Neuronal stem cell (in vitro differentiated cells): ENCODE results near the gene BLOC1S5.

ENCODE experiments used
- DNase-seq: peaks from one replicate; pipeline ENCODE4 v3.0.0-alpha.2; 2013; ENCODE audit warnings: low spot score
- H2AFZ ChIP-seq: one replicate; pipeline ENCODE4 v1.6.1; 2013; ENCODE audit warnings: mild to moderate bottlenecking, low read length, inconsistent platforms
- H2AK5ac ChIP-seq: 2 replicates; pipeline ENCODE4 v1.6.1; 2013; ENCODE audit warnings: low read depth, mild to moderate bottlenecking, inconsistent platforms, low read length, moderate library complexity, mixed read lengths
- H2BK120ac ChIP-seq: 2 replicates; pipeline ENCODE4 v1.6.1; 2013; ENCODE audit warnings: low read depth, mild to moderate bottlenecking, inconsistent platforms, low read length, moderate library complexity, mixed read lengths
- H2BK12ac ChIP-seq: one replicate; pipeline ENCODE4 v1.6.1; 2013; ENCODE audit warnings: low read length, inconsistent platforms
- H2BK15ac ChIP-seq: 2 replicates; pipeline ENCODE4 v1.6.1; 2013; ENCODE audit warnings: mild to moderate bottlenecking, low read length, inconsistent platforms, mixed read lengths
- H2BK5ac ChIP-seq: one replicate; pipeline ENCODE4 v1.6.1; 2013; ENCODE audit warnings: inconsistent platforms, mild to moderate bottlenecking, low read length, moderate library complexity
- H3K14ac ChIP-seq: one replicate; pipeline ENCODE4 v1.6.1; 2013; ENCODE audit warnings: low read length, inconsistent platforms
- H3K18ac ChIP-seq: 2 replicates; pipeline ENCODE4 v1.6.1; 2013; ENCODE audit warnings: low read length, inconsistent platforms
- H3K23ac ChIP-seq: 2 replicates; pipeline ENCODE4 v1.6.1; 2013; ENCODE audit warnings: low read depth, mild to moderate bottlenecking, mixed read lengths, low read length, inconsistent platforms; ENCODE audit not compliant: poor library complexity
- H3K27ac ChIP-seq: replicated peaks from 3 replicates; pipeline ENCODE4 v1.5.1; 2013; ENCODE audit warnings: low read length, inconsistent platforms
- H3K27me3 ChIP-seq, 3 experiments: 2 replicates each; pipeline ENCODE4 v1.6.1; 2013; ENCODE audit warnings: low read length in 3 of 3, mild to moderate bottlenecking in 2 of 3, inconsistent platforms in 1 of 3, low read depth in 1 of 3, mixed read lengths in 1 of 3, moderate library complexity in 1 of 3; ENCODE audit not compliant: control insufficient read depth in 3 of 3, insufficient read depth in 3 of 3
- H3K36me3 ChIP-seq, 2 donors: replicated peaks in 1 of 2; 2 replicates each; pipeline ENCODE4 v1.6.1; 2013; ENCODE audit warnings: low read length in 2 of 2; ENCODE audit not compliant: control insufficient read depth in 2 of 2, insufficient read depth in 2 of 2
- H3K4ac ChIP-seq: 2 replicates; pipeline ENCODE4 v1.6.1; 2013; ENCODE audit warnings: inconsistent platforms, mild to moderate bottlenecking, low read length, moderate library complexity
- H3K4me1 ChIP-seq, 2 donors: 1 replicate in 1 of 2; 2 replicates in 1 of 2; pipeline ENCODE4 v1.6.1; 2013; ENCODE audit warnings: low read length in 2 of 2, low read depth in 1 of 2; ENCODE audit not compliant: control insufficient read depth in 2 of 2, insufficient read depth in 1 of 2
- H3K4me2 ChIP-seq: one replicate; pipeline ENCODE4 v1.6.1; 2013; ENCODE audit warnings: mild to moderate bottlenecking, low read length, inconsistent platforms; ENCODE audit not compliant: insufficient read depth, poor library complexity, severe bottlenecking
- H3K4me3 ChIP-seq, 2 donors: 2 replicates each; pipeline ENCODE4 v1.5.1; 2013; ENCODE audit warnings: low read length in 2 of 2, mild to moderate bottlenecking in 2 of 2, inconsistent platforms in 1 of 2, moderate library complexity in 1 of 2
- H3K79me1 ChIP-seq: one replicate; pipeline ENCODE4 v1.6.1; 2013; ENCODE audit warnings: low read depth, mild to moderate bottlenecking, inconsistent platforms, low read length, moderate library complexity
- H3K9ac ChIP-seq: one replicate; pipeline ENCODE4 v1.6.1; 2013; ENCODE audit warnings: mild to moderate bottlenecking, low read depth, low read length, inconsistent platforms; ENCODE audit not compliant: poor library complexity
- H3K9me3 ChIP-seq, 2 donors: replicated peaks in 1 of 2; 2 replicates each; pipeline versions ENCODE3 to v1.6.1; 2013; ENCODE audit warnings: low read length in 2 of 2, mild to moderate bottlenecking in 2 of 2, inconsistent platforms in 1 of 2, low read depth in 1 of 2, mixed read lengths in 1 of 2, moderate library complexity in 1 of 2; ENCODE audit not compliant: control insufficient read depth in 2 of 2, insufficient read depth in 1 of 2
- H4K8ac ChIP-seq: one replicate; pipeline ENCODE4 v1.6.1; 2013; ENCODE audit warnings: low read depth, mild to moderate bottlenecking, inconsistent platforms, low read length, moderate library complexity
- H4K91ac ChIP-seq: one replicate; pipeline ENCODE4 v1.6.1; 2013; ENCODE audit warnings: low read length, low read depth, mild to moderate bottlenecking, inconsistent platforms; ENCODE audit not compliant: poor library complexity
- WGBS, 2 donors: extraction: QIAGEN DNeasy Blood & Tissue Kit; methylation state at CpG; one replicate each; pipeline ENCODE4 v1.1.7; 2013; ENCODE audit warnings: missing lambda C conversion rate in 2 of 2, mixed read lengths in 1 of 2; ENCODE audit not compliant: insufficient read length in 2 of 2, insufficient replicate concordance in 1 of 2; ENCODE audit errors: extremely low coverage in 2 of 2; 5-methylcytosine and 5-hydroxymethylcytosine counted together

The BLOC1S5 gene

GRCh38 chr6:8066108-8066507, 1.9 kb upstream of the BLOC1S5 start:
- Histone ChIP-seq H2BK5ac (no peak overlapping the region), H3K4ac (no peak overlapping the region), H2AFZ (no peak overlapping the region), H4K91ac (no peak overlapping the region), H3K14ac (no peak overlapping the region), H2BK15ac (no peak overlapping the region), H2BK120ac (no peak overlapping the region), H3K18ac (no peak overlapping the region), H3K36me3 (peaks cover 0 to 16% of the 10 kb centered on the region in 2 donors), H2AK5ac (no peak overlapping the region), H3K4me1 (peaks cover 0 to 2% of the 10 kb centered on the region in 2 donors), H4K8ac (no peak overlapping the region), H3K4me3 (no peak overlapping the region), H2BK12ac (no peak overlapping the region), H3K9ac (no peak overlapping the region), H3K4me2 (no peak overlapping the region), H3K27ac (no peak overlapping the region), H3K9me3 (no peaks in the 10 kb centered on the region), H3K27me3 (no peaks in the 10 kb centered on the region), H3K23ac (no peak overlapping the region), H3K79me1 (no peaks in the 10 kb centered on the region)
- DNase-seq: no peak
- no CpG with 5 or more reads among the region's 4 CpGs for WGBS, 2 donors

DNA sequence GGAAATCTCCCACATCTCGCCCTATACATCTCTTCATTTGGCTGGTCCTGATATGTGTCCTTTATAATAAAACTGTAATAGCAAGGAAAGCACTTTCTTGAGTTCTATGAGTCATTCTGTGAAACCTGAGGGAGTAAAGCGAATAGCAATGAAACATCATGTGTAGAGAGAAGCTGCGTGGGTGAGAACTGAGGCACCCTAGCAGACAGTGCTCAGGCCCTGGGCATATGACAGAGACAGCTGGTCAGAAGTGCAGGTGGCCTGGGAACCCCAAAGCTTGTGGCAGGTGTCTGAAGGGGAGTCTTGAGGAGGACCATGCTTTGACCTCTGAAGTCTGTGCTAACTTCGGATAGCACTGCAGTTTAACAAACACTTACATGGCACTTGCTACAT, 1.3 kb upstream of the BLOC1S5 start:
- Histone ChIP-seq H3K36me3 (peaks cover 0 to 17% of the 10 kb centered on the region in 2 donors), H2BK15ac (no peak overlapping the region), H3K79me1 (no peaks in the 10 kb centered on the region), H2BK5ac (no peak overlapping the region), H3K27me3 (no peaks in the 10 kb centered on the region), H3K23ac (no peak overlapping the region), H3K18ac (no peak overlapping the region), H3K4ac (no peak overlapping the region), H3K4me2 (no peak overlapping the region), H4K91ac (no peak overlapping the region), H2AFZ (peak overlapping the region; percentile 93), H3K4me1 (peaks cover 0 to 2% of the 10 kb centered on the region in 2 donors), H2BK12ac (no peak overlapping the region), H3K14ac (no peak overlapping the region), H3K27ac (no peak overlapping the region), H3K4me3 (no peak overlapping the region), H3K9ac (no peak overlapping the region), H2BK120ac (no peak overlapping the region), H2AK5ac (no peak overlapping the region), H3K9me3 (no peaks in the 10 kb centered on the region), H4K8ac (no peak overlapping the region)
- DNase-seq: no peak
- WGBS, 2 donors: no CpG with 5 or more reads among the region's 4 CpGs

- H3K27ac ChIP-seq: no peak overlapping the region
- H3K79me1 ChIP-seq: no peaks in the 10 kb centered on the region
- no peak overlapping the region for H3K14ac ChIP-seq
Observed at GRCh38 chr6:8064638-8065518, 689 bp upstream of the BLOC1S5 start.

DNA sequence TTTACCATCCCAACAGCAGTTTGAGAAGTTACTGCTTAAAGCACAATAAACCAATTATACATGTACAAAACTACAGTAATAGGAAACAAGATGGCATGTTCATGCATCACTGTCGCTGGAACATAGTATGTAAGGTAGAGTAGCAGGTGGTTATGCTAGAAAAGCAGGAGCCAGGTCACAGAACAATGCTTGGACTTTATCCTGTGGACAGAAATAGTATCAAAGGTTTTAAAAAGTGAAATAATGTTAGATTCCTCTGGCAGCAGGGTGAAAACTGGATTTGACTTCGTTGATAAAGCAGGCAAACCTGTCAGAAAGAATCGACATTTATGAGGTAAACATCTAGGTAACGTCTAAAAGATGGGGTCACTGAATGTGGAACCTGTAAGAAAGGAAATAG, 2.5 kb downstream of the BLOC1S5 start:
- H2AK5ac ChIP-seq: no peak overlapping the region
- no peak overlapping the region for H4K8ac ChIP-seq
- no peak overlapping the region for H3K4ac ChIP-seq
- no CpG with 5 or more reads among the region's 4 CpGs for WGBS, 2 donors
- no peak overlapping the region for H2AFZ ChIP-seq
- no peaks in the 10 kb centered on the region for H3K9me3 ChIP-seq
- no peak overlapping the region for H3K9ac ChIP-seq
- no peak for DNase-seq
- no peak overlapping the region for H2BK12ac ChIP-seq
- no peak overlapping the region for H3K27ac ChIP-seq
- H3K14ac ChIP-seq: no peak overlapping the region
- H2BK15ac ChIP-seq: no peak overlapping the region
- H4K91ac ChIP-seq: no peak overlapping the region
- peaks cover 6 to 50% of the 10 kb centered on the region in 2 donors for H3K36me3 ChIP-seq
- H3K23ac ChIP-seq: no peak overlapping the region
- H3K4me1 ChIP-seq: no peaks in the 10 kb centered on the region
- no peak overlapping the region for H2BK120ac ChIP-seq
- H3K27me3 ChIP-seq: no peaks in the 10 kb centered on the region
- H3K18ac ChIP-seq: no peak overlapping the region
- no peak overlapping the region for H3K4me3 ChIP-seq
- no peak overlapping the region for H3K4me2 ChIP-seq
- no peaks in the 10 kb centered on the region for H3K79me1 ChIP-seq
- H2BK5ac ChIP-seq: no peak overlapping the region

More at GRCh38 chr6:8064638-8065518, 689 bp upstream of the BLOC1S5 start:
- Histone ChIP-seq H3K4me3 (peak overlapping the region in 1 of 2 donors; percentile 70), H4K8ac (no peak overlapping the region), H2BK5ac (no peak overlapping the region), H2BK15ac (no peak overlapping the region), H3K18ac (no peak overlapping the region), H3K27me3 (no peaks in the 10 kb centered on the region), H3K23ac (no peak overlapping the region), H3K4ac (no peak overlapping the region), H3K9me3 (no peaks in the 10 kb centered on the region), H2BK120ac (no peak overlapping the region), H3K4me2 (peak overlapping the region; percentile 26), H2AFZ (peak overlapping the region; percentile 93), H2BK12ac (no peak overlapping the region), H3K36me3 (peaks cover 3 to 23% of the 10 kb centered on the region in 2 donors), H3K9ac (no peak overlapping the region), H3K4me1 (peaks cover 0 to 2% of the 10 kb centered on the region in 2 donors), H2AK5ac (no peak overlapping the region), H4K91ac (no peak overlapping the region)
- no peak for DNase-seq
- no CpG with 5 or more reads among the region's 7 CpGs for whole genome bisulfite sequencing, 2 donors
